ENCODE results near the gene PHF20.
"Not testable (repeated sequence)": the region's sequence is repeated elsewhere in the genome, so short reads cannot be mapped to it uniquely, and the experiment has no call there.

The PHF20 gene

GRCh38 chr20:35757098-35757705, 14.6 kb upstream of the PHF20 start:
- no peak overlapping the region for H3K4me3 ChIP-seq (replicated peaks in 1 of 2; ENCODE audit: low read depth in 2 of 2, low read length in 2 of 2)
- no peak for TF ChIP-seq CTCF (IDR thresholded peaks at IDR 0.05; ENCODE audit: low read depth, low read length)
- DNase-seq (ENCODE audit: low read depth in 2 of 2), result no peak

GRCh38 chr20:35761548-35761947, 10.3 kb upstream of the PHF20 start:
- DNase-seq (ENCODE audit: low read depth in 2 of 2); H3K4me3 ChIP-seq (replicated peaks in 1 of 2; ENCODE audit: low read depth in 2 of 2, low read length in 2 of 2): not testable (repeated sequence)

GRCh38 chr20:35762461-35762860, 9.4 kb upstream of the PHF20 start:
- DNase-seq (ENCODE audit: low read depth in 2 of 2), result no peak
- TF ChIP-seq CTCF (IDR thresholded peaks at IDR 0.05; ENCODE audit: low read depth, low read length), result no peak
- H3K4me3 ChIP-seq (replicated peaks in 1 of 2; ENCODE audit: low read depth in 2 of 2, low read length in 2 of 2), result no peak overlapping the region

DNA sequence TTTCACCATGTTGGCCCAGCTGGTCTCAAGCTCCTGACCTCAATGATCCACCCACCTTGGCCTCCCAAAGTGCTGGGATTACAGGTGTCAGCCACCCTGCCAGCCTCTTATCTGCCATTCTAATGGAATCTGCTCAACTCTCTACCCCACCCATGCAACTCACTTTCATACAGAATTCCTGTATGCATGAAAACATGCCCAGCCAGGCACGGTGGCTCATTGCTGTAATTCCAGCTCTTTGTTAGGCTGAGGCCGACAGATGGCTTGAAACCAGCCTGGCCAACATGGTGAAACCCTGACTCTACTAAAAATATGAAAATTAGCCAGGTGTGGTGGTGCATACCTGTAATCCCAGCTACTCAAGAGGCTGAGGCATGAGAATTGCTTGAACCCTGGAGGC, 6.9 kb upstream of the PHF20 start:
- not testable (repeated sequence) for DNase-seq (ENCODE audit: low read depth in 2 of 2)

DNA sequence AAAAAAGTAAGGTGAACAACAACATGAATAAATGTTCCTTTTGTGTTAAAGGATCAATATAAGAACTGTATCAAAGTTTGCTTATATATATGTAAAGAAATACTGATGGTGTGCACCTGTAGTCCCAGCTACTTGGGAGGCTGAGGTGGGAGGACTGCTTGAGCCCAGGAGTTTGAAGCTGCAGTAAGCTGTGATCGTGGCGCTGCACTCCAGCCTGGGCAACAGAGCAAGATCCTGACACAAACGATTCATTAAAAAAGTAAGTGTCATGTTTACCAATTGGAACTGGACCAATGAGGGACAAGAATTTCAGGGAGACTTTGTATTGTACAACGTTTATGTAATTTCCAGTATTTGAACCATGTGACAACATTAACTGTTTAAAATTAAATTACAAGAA, 5.0 kb upstream of the PHF20 start:
- TF ChIP-seq CTCF (IDR thresholded peaks at IDR 0.05; ENCODE audit: low read depth, low read length), result no peak
- DNase-seq (ENCODE audit: low read depth in 2 of 2), result no peak
- H3K4me3 ChIP-seq (replicated peaks in 1 of 2; ENCODE audit: low read depth in 2 of 2, low read length in 2 of 2), result no peak overlapping the region

More for the DNA sequence above, 6.9 kb upstream of the PHF20 start:
- H3K4me3 ChIP-seq (replicated peaks in 1 of 2; ENCODE audit: low read depth in 2 of 2, low read length in 2 of 2), result not testable (repeated sequence)

GRCh38 chr20:35767683-35768481, 3.9 kb upstream of the PHF20 start:
- DNase-seq (ENCODE audit: low read depth in 2 of 2), result peak; percentile 70 to 81
- H3K4me3 ChIP-seq (replicated peaks in 1 of 2; ENCODE audit: low read depth in 2 of 2, low read length in 2 of 2), result no peak overlapping the region
- no peak for TF ChIP-seq CTCF (IDR thresholded peaks at IDR 0.05; ENCODE audit: low read depth, low read length)

GRCh38 chr20:35768731-35769664, 2.8 kb upstream of the PHF20 start:
- no peak overlapping the region for H3K4me3 ChIP-seq (replicated peaks in 1 of 2; ENCODE audit: low read depth in 2 of 2, low read length in 2 of 2)
- DNase-seq (ENCODE audit: low read depth in 2 of 2), result peak; percentile 99
- TF ChIP-seq CTCF (IDR thresholded peaks at IDR 0.05; ENCODE audit: low read depth, low read length), result no peak
